Middle frontal gyrus (tissue), 1 donor: ENCODE measurements around the gene GREB1.

Experiments
- DNase-seq: peaks from one replicate; pipeline ENCODE4 v3.0.0-alpha.2; 2015; ENCODE audit warnings: low spot score; ENCODE audit errors: extremely low spot score

GREB1 gene

GRCh38 chr2:11680901-11681721, 147.3 kb downstream of the GREB1 start:
- DNase-seq = no peak

- DNase-seq = no peak
These were observed 148.1 kb downstream of the GREB1 start for GRCh38 chr2:11681722-11682589.

DNA sequence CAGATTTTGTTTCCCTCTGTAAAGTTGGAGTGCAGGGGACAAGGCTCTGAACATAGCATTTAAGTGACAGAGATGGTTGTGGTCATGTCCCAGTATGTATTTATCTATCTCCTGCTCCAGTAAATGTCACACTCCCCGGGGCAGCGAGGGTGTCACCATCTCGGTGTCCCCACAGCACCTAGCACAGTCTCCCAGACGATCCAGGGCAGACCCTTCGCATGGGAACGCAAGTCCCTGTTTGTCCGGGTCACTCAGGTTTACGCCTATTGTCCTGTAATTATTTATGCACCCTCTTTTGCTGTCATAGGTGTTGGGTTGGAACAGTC, 148.7 kb downstream of the GREB1 start:
- DNase-seq = no peak

GRCh38 chr2:11683476-11683875, 149.6 kb downstream of the GREB1 start:
- no peak for DNase-seq

DNA sequence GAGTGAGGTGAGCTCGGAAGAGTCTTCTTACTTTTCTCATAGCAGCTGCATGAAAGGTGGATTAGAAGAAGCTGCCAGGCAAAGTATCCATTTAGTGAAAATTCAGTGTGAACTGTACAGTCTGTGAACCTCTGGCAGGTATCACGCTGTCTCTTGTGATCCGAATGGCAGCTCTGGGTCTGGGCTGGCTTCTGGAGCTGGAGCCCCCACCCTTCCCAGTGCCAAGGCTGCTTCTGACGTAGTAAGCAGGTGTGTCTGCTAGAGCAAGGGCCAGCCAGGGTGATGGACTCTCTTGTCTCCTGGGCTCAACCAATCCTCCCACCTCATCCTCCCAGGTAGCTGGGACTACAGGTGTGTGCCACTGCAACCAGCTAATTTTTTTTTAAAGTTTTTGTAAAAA, 150.1 kb downstream of the GREB1 start:
- no peak for DNase-seq

DNA sequence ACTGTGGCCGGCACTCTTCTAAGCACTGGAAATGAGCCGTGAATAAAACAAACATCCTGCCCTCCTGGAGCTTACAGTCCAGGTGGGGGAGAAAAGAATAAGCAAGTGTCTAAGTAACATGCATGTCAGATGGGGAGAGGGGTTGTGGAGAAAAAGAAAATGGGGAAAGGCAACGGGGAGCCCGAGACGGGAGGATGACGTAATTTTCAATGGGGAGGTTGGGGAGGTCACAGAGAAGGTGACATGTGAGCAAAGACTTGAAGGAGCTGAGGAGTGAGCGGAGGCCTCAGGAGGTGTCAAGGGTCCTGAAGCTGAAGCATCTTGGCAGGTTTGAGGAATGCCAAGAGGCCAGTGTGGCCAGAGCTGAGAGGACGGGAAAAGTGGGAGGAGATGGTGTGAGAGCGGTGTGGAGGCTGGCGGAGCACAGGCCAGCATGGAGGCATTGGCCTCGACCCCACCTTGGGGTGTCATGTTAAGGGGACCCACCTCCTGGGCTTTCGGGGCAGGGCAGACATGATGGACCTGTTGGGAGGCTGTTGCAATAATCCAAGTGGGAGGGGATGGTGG, 151.1 kb downstream of the GREB1 start:
- DNase-seq = no peak

GRCh38 chr2:11685906-11686470, 152.1 kb downstream of the GREB1 start:
- DNase-seq = no peak

GRCh38 chr2:11687736-11688135, 153.9 kb downstream of the GREB1 start:
- DNase-seq = no peak

DNA sequence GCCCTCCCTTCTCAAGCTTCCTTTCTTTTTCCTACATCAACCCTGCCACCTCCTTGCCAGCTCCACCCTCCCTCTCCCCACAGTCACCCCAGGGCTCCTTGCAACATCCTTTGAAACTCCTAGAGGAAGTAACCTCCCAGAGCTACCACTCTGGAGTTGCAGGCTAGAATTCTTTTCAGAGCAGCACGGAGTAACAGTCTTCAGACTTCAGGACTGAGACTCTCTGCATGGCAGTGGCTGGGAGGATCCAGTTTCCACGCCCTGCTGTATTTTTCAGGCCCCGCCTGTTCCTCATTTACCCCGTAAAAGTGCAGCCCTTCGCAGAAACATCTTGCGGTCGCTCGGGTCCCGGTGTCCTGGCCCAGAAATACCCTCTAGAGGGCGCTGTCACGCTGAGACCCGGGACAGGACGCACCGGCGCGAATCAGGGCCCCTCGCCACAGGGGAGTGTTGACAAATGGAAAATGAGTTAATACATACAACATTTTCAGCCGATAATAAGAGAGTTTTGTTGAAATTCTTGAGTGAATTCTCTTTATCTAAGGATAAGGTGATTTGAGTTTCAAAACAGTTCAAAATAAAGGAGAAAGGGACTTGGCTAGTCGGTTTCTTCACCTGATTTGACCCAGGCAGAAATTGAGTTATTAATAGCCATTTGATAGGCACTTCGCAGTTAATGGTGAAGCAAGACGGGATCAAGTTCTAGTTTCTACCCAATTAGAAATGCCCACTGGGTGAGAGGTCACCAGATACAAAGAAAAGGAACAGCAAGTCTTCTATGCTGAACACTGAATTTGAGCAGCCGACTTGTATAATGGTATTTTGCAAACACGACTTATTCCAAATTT, 154.6 kb downstream of the GREB1 start:
- no peak for DNase-seq

- no peak for DNase-seq
These were observed 157.3 kb downstream of the GREB1 start for GRCh38 chr2:11691076-11691660.
